ENCODE results near the gene NPAT.

- TF ChIP-seq POLR2A (IDR thresholded peaks at IDR 0.05; ENCODE audit: borderline replicate concordance, extremely low read depth, insufficient read depth, insufficient read length): no peak
- no peak for TF ChIP-seq CTCF (IDR thresholded peaks at IDR 0.05 in 2 of 3, conservative IDR thresholded peaks at IDR 0.05 in 1 of 3; ENCODE audit: borderline replicate concordance in 1 of 3, insufficient read depth in 1 of 3, low read depth in 2 of 3, low read length in 2 of 3)
- TF ChIP-seq YY1 (IDR thresholded peaks at IDR 0.05; ENCODE audit: extremely low read depth, insufficient replicate concordance, low read depth, low read length): no peak
- no peak for TF ChIP-seq ATF3 (IDR thresholded peaks at IDR 0.05)
- TF ChIP-seq EZH2phosphoT487 (IDR thresholded peaks at IDR 0.05; ENCODE audit: borderline replicate concordance): no peak
- TF ChIP-seq MAX (IDR thresholded peaks at IDR 0.05): no peak
- no peak for TF ChIP-seq TCF7L2 (IDR thresholded peaks at IDR 0.05; ENCODE audit: borderline replicate concordance, extremely low read depth, insufficient read depth, insufficient read length)
- no peak for TF ChIP-seq REST (IDR thresholded peaks at IDR 0.05; ENCODE audit: low read depth)
- TF ChIP-seq EZH2 (IDR thresholded peaks at IDR 0.05): no peak
- no peak for TF ChIP-seq SP1 (IDR thresholded peaks at IDR 0.05; ENCODE audit: low read depth)
- TF ChIP-seq SIN3A (IDR thresholded peaks at IDR 0.05; ENCODE audit: low read depth): no peak
- TF ChIP-seq JUND (IDR thresholded peaks at IDR 0.05): no peak
These were observed 106.8 kb downstream of the NPAT start for GRCh38 chr11:108115500-108116140.
